Loucy (cell line): ENCODE results near the gene SLAMF8.

Source experiments
- EZH2phosphoT487 ChIP-seq: fragments of 200-600 bp; IDR thresholded peaks from 2 replicates; pipeline ENCODE4 v1.6.1; 2018; ENCODE audit warnings: antibody characterized with exemption, mild to moderate bottlenecking, moderate library complexity, borderline replicate concordance
- TF ChIP-seq, protein P1 (sequence below): fragments of 200-600 bp; sonication (generic); conservative IDR thresholded peaks from 2 replicates; pipeline ENCODE4 v1.5.1; 2014; ENCODE audit warnings: mild to moderate bottlenecking, antibody characterized with exemption, low read length

- TF ChIP-seq, protein P1, sequence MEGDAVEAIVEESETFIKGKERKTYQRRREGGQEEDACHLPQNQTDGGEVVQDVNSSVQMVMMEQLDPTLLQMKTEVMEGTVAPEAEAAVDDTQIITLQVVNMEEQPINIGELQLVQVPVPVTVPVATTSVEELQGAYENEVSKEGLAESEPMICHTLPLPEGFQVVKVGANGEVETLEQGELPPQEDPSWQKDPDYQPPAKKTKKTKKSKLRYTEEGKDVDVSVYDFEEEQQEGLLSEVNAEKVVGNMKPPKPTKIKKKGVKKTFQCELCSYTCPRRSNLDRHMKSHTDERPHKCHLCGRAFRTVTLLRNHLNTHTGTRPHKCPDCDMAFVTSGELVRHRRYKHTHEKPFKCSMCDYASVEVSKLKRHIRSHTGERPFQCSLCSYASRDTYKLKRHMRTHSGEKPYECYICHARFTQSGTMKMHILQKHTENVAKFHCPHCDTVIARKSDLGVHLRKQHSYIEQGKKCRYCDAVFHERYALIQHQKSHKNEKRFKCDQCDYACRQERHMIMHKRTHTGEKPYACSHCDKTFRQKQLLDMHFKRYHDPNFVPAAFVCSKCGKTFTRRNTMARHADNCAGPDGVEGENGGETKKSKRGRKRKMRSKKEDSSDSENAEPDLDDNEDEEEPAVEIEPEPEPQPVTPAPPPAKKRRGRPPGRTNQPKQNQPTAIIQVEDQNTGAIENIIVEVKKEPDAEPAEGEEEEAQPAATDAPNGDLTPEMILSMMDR = peak; percentile 95
- TF ChIP-seq EZH2phosphoT487 = no peak
Observed at GRCh38 chr1:159798893-159799292, 27.8 kb upstream of the SLAMF8 start.
